Measurements from ENCODE around the gene FZD7. TPM values are rescaled to one million over a fixed set of nuclear protein-coding genes. Genes with fewer than 3 reads are reported as not detected.

Gene FZD7
- total and polyA plus RNA-seq, 2 of the 8 experiments (the other 6 are each of a cell fraction or from before 2014, with no cell fraction given): 176 to 246 TPM

DNA sequence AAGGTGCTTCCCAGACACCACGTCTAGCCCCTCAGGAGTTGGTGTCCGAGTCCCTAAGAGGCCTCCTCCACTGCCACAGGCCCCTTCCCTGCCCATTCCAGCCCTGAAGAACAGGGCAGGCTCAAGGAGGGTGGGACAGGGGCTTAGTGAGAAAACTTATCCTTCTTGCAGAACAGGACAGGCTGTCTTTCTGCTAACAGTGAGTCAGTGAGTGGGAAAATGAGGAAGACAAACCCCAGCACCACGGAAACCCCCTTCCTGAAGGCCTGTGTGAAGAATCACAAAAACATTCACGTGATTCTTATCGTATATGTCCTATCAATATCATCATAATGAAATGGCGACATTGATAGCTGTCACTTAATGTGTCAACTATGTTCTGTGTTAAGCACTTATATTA lies 9.8 kb downstream of the FZD7 start (continued):
- no peak for TF ChIP-seq HDAC2 (IDR thresholded peaks at IDR 0.05; ENCODE audit: borderline replicate concordance in 1 of 2, low read depth in 2 of 2, low read length in 2 of 2)

Measured in H1 (cell line).